ENCODE results near the gene PNMT.

- TF ChIP-seq EZH2 (IDR thresholded peaks at IDR 0.05; ENCODE audit: borderline replicate concordance, insufficient read depth, low read length, poor library complexity, severe bottlenecking) (no peak), CTCF (IDR thresholded peaks at IDR 0.05; ENCODE audit: poor library complexity, severe bottlenecking) (no peak), SMC3 (conservative IDR thresholded peaks at IDR 0.05; ENCODE audit: poor library complexity) (no peak), EP300 (conservative IDR thresholded peaks at IDR 0.05; ENCODE audit: poor library complexity, severe bottlenecking) (no peak), POLR2AphosphoS5 (IDR thresholded peaks at IDR 0.05) (no peak), TAF1 (IDR thresholded peaks at IDR 0.05; ENCODE audit: low read depth) (no peak)
- TF ChIP-seq, protein P1, sequence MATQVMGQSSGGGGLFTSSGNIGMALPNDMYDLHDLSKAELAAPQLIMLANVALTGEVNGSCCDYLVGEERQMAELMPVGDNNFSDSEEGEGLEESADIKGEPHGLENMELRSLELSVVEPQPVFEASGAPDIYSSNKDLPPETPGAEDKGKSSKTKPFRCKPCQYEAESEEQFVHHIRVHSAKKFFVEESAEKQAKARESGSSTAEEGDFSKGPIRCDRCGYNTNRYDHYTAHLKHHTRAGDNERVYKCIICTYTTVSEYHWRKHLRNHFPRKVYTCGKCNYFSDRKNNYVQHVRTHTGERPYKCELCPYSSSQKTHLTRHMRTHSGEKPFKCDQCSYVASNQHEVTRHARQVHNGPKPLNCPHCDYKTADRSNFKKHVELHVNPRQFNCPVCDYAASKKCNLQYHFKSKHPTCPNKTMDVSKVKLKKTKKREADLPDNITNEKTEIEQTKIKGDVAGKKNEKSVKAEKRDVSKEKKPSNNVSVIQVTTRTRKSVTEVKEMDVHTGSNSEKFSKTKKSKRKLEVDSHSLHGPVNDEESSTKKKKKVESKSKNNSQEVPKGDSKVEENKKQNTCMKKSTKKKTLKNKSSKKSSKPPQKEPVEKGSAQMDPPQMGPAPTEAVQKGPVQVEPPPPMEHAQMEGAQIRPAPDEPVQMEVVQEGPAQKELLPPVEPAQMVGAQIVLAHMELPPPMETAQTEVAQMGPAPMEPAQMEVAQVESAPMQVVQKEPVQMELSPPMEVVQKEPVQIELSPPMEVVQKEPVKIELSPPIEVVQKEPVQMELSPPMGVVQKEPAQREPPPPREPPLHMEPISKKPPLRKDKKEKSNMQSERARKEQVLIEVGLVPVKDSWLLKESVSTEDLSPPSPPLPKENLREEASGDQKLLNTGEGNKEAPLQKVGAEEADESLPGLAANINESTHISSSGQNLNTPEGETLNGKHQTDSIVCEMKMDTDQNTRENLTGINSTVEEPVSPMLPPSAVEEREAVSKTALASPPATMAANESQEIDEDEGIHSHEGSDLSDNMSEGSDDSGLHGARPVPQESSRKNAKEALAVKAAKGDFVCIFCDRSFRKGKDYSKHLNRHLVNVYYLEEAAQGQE (IDR thresholded peaks at IDR 0.05; ENCODE audit: borderline replicate concordance): no peak
These were observed 25.0 kb upstream of the PNMT start for GRCh38 chr17:39643271-39643670.

Data from neural cell (in vitro differentiated cells).